K562 (cell line): Measurements from ENCODE around the gene MYO1H. TPM values are rescaled to one million over a fixed set of nuclear protein-coding genes. Genes with fewer than 3 reads are reported as not detected.
A peak's percentile ranks its signal among the peaks of the same experiment; 100 is the strongest.

Source experiments
- ATAC-seq: fragments of 200-7000 bp; cut with Tn5 transposase; 3 replicates; pipeline ENCODE4 v1.9.1; 2020; ENCODE audit warnings: moderate library complexity
- BruUV-seq: library from RNA; stranded (reverse); fragments of 400-500 nt; replicated peaks from 2 replicates; lab custom pipeline; 2021; lab: Mats Ljungman, UMichigan
- CTCF ChIA-PET: fragments of 300-600 bp; formaldehyde crosslinking; extraction: SDS; loops from one replicate; lab custom pipeline; 2021; ENCODE audit warnings: low intra/inter-chr PET ratio; lab: Yijun Ruan, JAX
- POLR2A ChIA-PET: fragments of 300-600, 350-650 bp; sonication (Branson Sonifier 250); formaldehyde crosslinking; extraction: SDS; loops from one replicate; lab custom pipeline; 2021; ENCODE audit warnings: antibody characterized with exemption, inconsistent platforms; lab: Yijun Ruan, JAX
- DNase-seq, 4 experiments: peaks; one replicate each; pipeline versions ENCODE4 v3.0.0 to v3.0.0-alpha.2; 2011 to 2018; ENCODE audit warnings: low spot score in 3 of 4, mixed read lengths in 3 of 4; ENCODE audit errors: extremely low read depth in 1 of 4
- FAIRE-seq: peaks from 2 replicates; lab custom pipeline; 2011; peaks lifted over from hg19 to GRCh38; lab: Jason Lieb, UNC
- H2AFZ ChIP-seq: 2 replicates; pipeline ENCODE4 v1.6.0; 2011; ENCODE audit warnings: low read depth, low read length, control low read depth, inconsistent platforms
- H3K27ac ChIP-seq: fragments of 200-600 bp; 3 replicates; pipeline ENCODE4 v1.8.0; 2011; ENCODE audit warnings: low read depth, mild to moderate bottlenecking, control low read depth, inconsistent platforms, low read length, moderate library complexity, mixed read lengths; ENCODE audit errors: extremely low read depth
- H3K27me3 ChIP-seq, 2 experiments: fragments of 300-600 bp in 1 of 2; 2 replicates in 1 of 2; 3 replicates in 1 of 2; pipeline versions ENCODE4 v1.6.0 to v1.8.0; 2011; ENCODE audit warnings: inconsistent platforms in 2 of 2, low read length in 2 of 2, mild to moderate bottlenecking in 1 of 2, mixed read lengths in 1 of 2, moderate library complexity in 1 of 2; ENCODE audit not compliant: control insufficient read depth in 2 of 2, insufficient read depth in 2 of 2
- H3K36me3 ChIP-seq: fragments of 300-600 bp; 3 replicates; pipeline ENCODE4 v1.8.0; 2011; ENCODE audit warnings: mild to moderate bottlenecking, low read length, inconsistent platforms; ENCODE audit not compliant: control insufficient read depth, insufficient read depth
- H3K4me1 ChIP-seq, 2 experiments: fragments of 200-600 bp in 1 of 2; replicated peaks in 1 of 2; 2 replicates in 1 of 2; 3 replicates in 1 of 2; pipeline versions ENCODE4 v1.5.1 to v1.8.0; 2011; ENCODE audit warnings: inconsistent platforms in 2 of 2, low read length in 2 of 2, mild to moderate bottlenecking in 1 of 2, mixed read lengths in 1 of 2, moderate library complexity in 1 of 2; ENCODE audit not compliant: control insufficient read depth in 2 of 2, insufficient read depth in 2 of 2
- H3K4me2 ChIP-seq: 2 replicates; pipeline ENCODE4 v1.6.1; 2011; ENCODE audit warnings: low read length, control low read depth, inconsistent platforms, mixed read lengths; ENCODE audit not compliant: insufficient read depth
- H3K4me3 ChIP-seq: fragments of 200-600 bp; sonication (generic), shearing (Covaris generic); 2 replicates; pipeline ENCODE4 v1.5.1; 2016; ENCODE audit warnings: control low read depth, inconsistent platforms
- H3K79me2 ChIP-seq: fragments of 200-600 bp; 3 replicates; pipeline ENCODE4 v1.8.0; 2011; ENCODE audit warnings: low read length, inconsistent platforms; ENCODE audit not compliant: control insufficient read depth, insufficient read depth
- H3K9ac ChIP-seq, 2 experiments: 2 replicates each; pipeline versions ENCODE4 v1.6.0 to v1.6.1; 2011; ENCODE audit warnings: low read depth in 2 of 2, low read length in 2 of 2, control low read depth in 1 of 2, inconsistent platforms in 1 of 2, mild to moderate bottlenecking in 1 of 2, mixed read lengths in 1 of 2; ENCODE audit not compliant: insufficient read depth in 1 of 2
- H3K9me1 ChIP-seq: one replicate; pipeline ENCODE4 v1.6.0; 2011; ENCODE audit warnings: inconsistent platforms, mild to moderate bottlenecking, low read length, moderate library complexity; ENCODE audit not compliant: control insufficient read depth, insufficient read depth
- H3K9me3 ChIP-seq: replicated peaks from 2 replicates; pipeline ENCODE4 v1.5.1; 2011; ENCODE audit warnings: low read depth, low read length, inconsistent platforms; ENCODE audit not compliant: control insufficient read depth, insufficient read depth
- H4K20me1 ChIP-seq: replicated peaks from 2 replicates; pipeline ENCODE4 v1.6.1; 2011; ENCODE audit warnings: low read length, inconsistent platforms, mixed read lengths; ENCODE audit not compliant: control insufficient read depth, insufficient read depth
- GTF2E2 ChIP-seq: fragments of 200-800 bp; sonication (Bioruptor generic); IDR thresholded peaks from 2 replicates; pipeline ENCODE4 v1.6.1; 2016; ENCODE audit warnings: missing genetic modification characterization, missing compliant biosample characterization
- LEF1 ChIP-seq: fragments of 450-650 bp; IDR thresholded peaks from 2 replicates; pipeline ENCODE4 v1.6.1; 2016; ENCODE audit warnings: mild to moderate bottlenecking
- WGBS: fragments of 100-300 bp; shearing (Covaris generic); methylation state at CpG from one replicate; pipeline ENCODE4 v1.1.6; 2016; ENCODE audit warnings: low coverage, mixed read lengths; ENCODE audit not compliant: insufficient coverage; ENCODE audit errors: missing lambda C conversion rate; 5-methylcytosine and 5-hydroxymethylcytosine counted together
- in situ Hi-C: fragments of 300-500 bp; cut with MboI; formaldehyde crosslinking; loops from 4 replicates; pipeline ENCODE4 v1.15.0; 2018; ENCODE audit warnings: inconsistent platforms, mixed read lengths
- intact Hi-C: fragments of 100-400 bp; cut with micrococcal nuclease; formaldehyde crosslinking; loops from 2 replicates; pipeline ENCODE4 v1.14.2; 2022
- polyA plus RNA-seq, 8 experiments: library from polyadenylated mRNA; depleted of rRNA in 4 of 8; stranded (reverse) in 5 of 8; unstranded in 3 of 8; fragments of >200 nt; fragmentation: Nextera tagmentation in 2 of 8; fragmentation: Illumina TruSeq in 1 of 8; extraction: Ambion mirVana in 2 of 8; extraction: Trizol in 1 of 8; gene quantifications; 2 replicates each; pipeline versions ENCODE4 v1.2.1 to v1.2.3, GENCODE V29; 2011 to 2014; ENCODE audit warnings: inconsistent platforms in 1 of 8, missing spikeins in 1 of 8
- total RNA-seq, 7 experiments: library from RNA; depleted of rRNA in 6 of 7; stranded (reverse); fragments of >200 nt in 6 of 7; fragmentation: Illumina TruSeq in 2 of 7; extraction: Trizol in 2 of 7; gene quantifications; 2 replicates each; pipeline versions ENCODE4 v1.2.1 to v1.2.3, GENCODE V29; 2011 to 2021; ENCODE audit warnings: low replicate concordance in 1 of 7
- TF ChIP-seq, protein P1 (sequence below): fragments of 450-650 bp; IDR thresholded peaks from 2 replicates; pipeline ENCODE4 v1.6.1; 2016; ENCODE audit warnings: antibody characterized with exemption

Gene MYO1H
- total and polyA plus RNA-seq, 9 of the 15 experiments (the other 6 are each of a cell fraction or from before 2014, with no cell fraction given): not detected

DNA sequence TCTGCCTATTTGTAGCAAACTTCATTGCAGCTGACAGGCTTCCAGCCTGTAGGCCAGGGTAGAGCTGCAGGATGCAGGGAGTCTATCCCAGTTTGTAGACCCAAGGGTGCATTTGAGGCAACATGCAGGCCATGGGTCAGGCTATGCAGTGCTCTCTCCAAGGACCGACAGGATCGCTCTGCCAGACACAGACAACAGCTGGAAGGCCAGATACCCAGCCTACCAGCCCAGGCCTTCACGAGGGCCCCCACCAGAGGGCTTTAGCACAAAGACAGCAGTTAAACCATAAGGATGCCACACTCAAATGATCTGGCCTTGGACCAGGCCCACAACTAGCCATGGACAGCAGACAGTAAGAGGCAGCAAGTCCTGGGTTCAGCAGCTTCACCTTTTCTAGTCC lies 119.1 kb downstream of the MYO1H start:
- intact Hi-C loops (no loop called here), in situ Hi-C loops (no loop called here)
- Histone ChIP-seq H3K79me2 (peaks cover 48% of the 10 kb centered on the region), H3K9me3 (no peaks in the 10 kb centered on the region), H4K20me1 (peaks cover 23% of the 10 kb centered on the region; the same call in 1 of the 2 replicates), H3K4me1 (peaks cover 21 to 24% of the 10 kb centered on the region in 2 experiments), H3K27ac (no peak overlapping the region), H2AFZ (no peak overlapping the region), H3K36me3 (peaks cover 38% of the 10 kb centered on the region; the same call in 2 of the 3 replicates), H3K9ac (peak overlapping the region in 1 of 2 experiments; percentile 32; a peak in 1 of 4 replicates), H3K4me3 (no peak overlapping the region), H3K27me3 (no peaks in the 10 kb centered on the region), H3K9me1 (no peaks in the 10 kb centered on the region), H3K4me2 (no peak overlapping the region)
- ATAC-seq: no peak
- BruUV-seq: no TSS peak
- WGBS: 70% methylated on average over 3 of the region's 3 CpGs
- CTCF ChIA-PET: no interaction called here
- TF ChIP-seq LEF1: no peak
- no peak for TF ChIP-seq GTF2E2 (tag)
- TF ChIP-seq, protein P1, sequence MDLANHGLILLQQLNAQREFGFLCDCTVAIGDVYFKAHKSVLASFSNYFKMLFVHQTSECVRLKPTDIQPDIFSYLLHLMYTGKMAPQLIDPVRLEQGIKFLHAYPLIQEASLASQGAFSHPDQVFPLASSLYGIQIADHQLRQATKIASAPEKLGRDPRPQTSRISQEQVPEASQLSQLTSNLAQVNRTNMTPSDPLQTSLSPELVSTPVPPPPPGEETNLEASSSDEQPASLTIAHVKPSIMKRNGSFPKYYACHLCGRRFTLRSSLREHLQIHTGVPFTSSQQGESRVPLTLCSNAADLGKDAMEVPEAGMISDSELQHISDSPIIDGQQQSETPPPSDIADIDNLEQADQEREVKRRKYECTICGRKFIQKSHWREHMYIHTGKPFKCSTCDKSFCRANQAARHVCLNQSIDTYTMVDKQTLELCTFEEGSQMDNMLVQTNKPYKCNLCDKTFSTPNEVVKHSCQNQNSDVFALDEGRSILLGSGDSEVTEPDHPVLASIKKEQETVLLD: no peak
- POLR2A ChIA-PET: interaction anchor here (0.5 kb wide), 1 partner anchor 12 kb away, joined by 3 read pairs; no protein-coding TSS in a partner anchor
- no peak for DNase-seq
- no peak for FAIRE-seq
